H9 (cell line): Measurements from ENCODE around the gene FNDC3B. TPM values are rescaled to one million over a fixed set of nuclear protein-coding genes. Genes with fewer than 3 reads are reported as not detected.
"Not testable (repeated sequence)": the region's sequence is repeated elsewhere in the genome, so short reads cannot be mapped to it uniquely, and the experiment has no call there.

Source experiments
- DNase-seq: peaks from one replicate; pipeline ENCODE4 v3.0.0-alpha.2; 2017
- H2AFZ ChIP-seq: one replicate; pipeline ENCODE4 v1.6.1; 2013; ENCODE audit warnings: mild to moderate bottlenecking, low read length, control low read depth, moderate library complexity
- H2AK5ac ChIP-seq: 2 replicates; pipeline ENCODE4 v1.6.1; 2013; ENCODE audit warnings: low read length, control low read depth, mixed read lengths; ENCODE audit not compliant: insufficient read length
- H2BK120ac ChIP-seq: one replicate; pipeline ENCODE4 v1.6.1; 2013; ENCODE audit warnings: low read depth, mild to moderate bottlenecking, low read length, control low read depth, inconsistent platforms; ENCODE audit not compliant: poor library complexity, severe bottlenecking
- H2BK12ac ChIP-seq: 2 replicates; pipeline ENCODE4 v1.6.1; 2013; ENCODE audit warnings: low read length, control low read depth, mixed read lengths, low read depth; ENCODE audit not compliant: insufficient read length
- H2BK15ac ChIP-seq: 2 replicates; pipeline ENCODE4 v1.6.1; 2013; ENCODE audit warnings: low read depth, low read length, control low read depth
- H2BK20ac ChIP-seq: one replicate; pipeline ENCODE4 v1.6.1; 2013; ENCODE audit warnings: low read depth, mild to moderate bottlenecking, low read length, control low read depth, inconsistent platforms; ENCODE audit not compliant: poor library complexity, severe bottlenecking
- H2BK5ac ChIP-seq: 2 replicates; pipeline ENCODE4 v1.6.1; 2013; ENCODE audit warnings: low read length, control low read depth, mixed read lengths; ENCODE audit not compliant: insufficient read length
- H3K14ac ChIP-seq: 2 replicates; pipeline ENCODE4 v1.6.1; 2013; ENCODE audit warnings: low read length, control low read depth; ENCODE audit not compliant: insufficient read depth
- H3K18ac ChIP-seq: 2 replicates; pipeline ENCODE4 v1.6.1; 2013; ENCODE audit warnings: low read depth, mild to moderate bottlenecking, mixed read lengths, low read length, control low read depth; ENCODE audit not compliant: insufficient read length
- H3K23ac ChIP-seq: 2 replicates; pipeline ENCODE4 v1.6.1; 2013; ENCODE audit warnings: low read length, control low read depth, mixed read lengths, low read depth; ENCODE audit not compliant: insufficient read length
- H3K23me2 ChIP-seq: 2 replicates; pipeline ENCODE4 v1.6.1; 2013; ENCODE audit warnings: low read depth, mild to moderate bottlenecking, mixed read lengths, low read length, control low read depth; ENCODE audit not compliant: insufficient read length, poor library complexity, severe bottlenecking
- H3K27ac ChIP-seq: 2 replicates; pipeline ENCODE4 v1.5.1; 2013; ENCODE audit warnings: low read length, control low read depth, mixed read lengths, low read depth; ENCODE audit not compliant: insufficient read length
- H3K27me3 ChIP-seq: 2 replicates; pipeline ENCODE4 v1.6.1; 2013; ENCODE audit warnings: low read length, control low read depth, inconsistent platforms; ENCODE audit not compliant: insufficient read depth
- H3K4ac ChIP-seq: 2 replicates; pipeline ENCODE4 v1.6.1; 2013; ENCODE audit warnings: low read depth, mild to moderate bottlenecking, control low read depth, inconsistent platforms, low read length, moderate library complexity
- H3K4me1 ChIP-seq: 2 replicates; pipeline ENCODE4 v1.6.1; 2013; ENCODE audit warnings: low read length, control low read depth, inconsistent platforms; ENCODE audit not compliant: insufficient read depth
- H3K4me2 ChIP-seq: 2 replicates; pipeline ENCODE4 v1.6.1; 2013; ENCODE audit warnings: low read length, control low read depth, mixed read lengths; ENCODE audit not compliant: insufficient read length, insufficient read depth
- H3K56ac ChIP-seq: 2 replicates; pipeline ENCODE4 v1.6.1; 2013; ENCODE audit warnings: low read depth, mild to moderate bottlenecking, mixed read lengths, low read length, control low read depth; ENCODE audit not compliant: insufficient read length
- H3K79me1 ChIP-seq: 2 replicates; pipeline ENCODE4 v1.6.1; 2013; ENCODE audit warnings: low read depth, mild to moderate bottlenecking, moderate library complexity, low read length, control low read depth, inconsistent platforms; ENCODE audit not compliant: insufficient read depth, poor library complexity, severe bottlenecking
- H3K79me2 ChIP-seq: 2 replicates; pipeline ENCODE4 v1.6.1; 2013; ENCODE audit warnings: low read length, control low read depth, inconsistent platforms; ENCODE audit not compliant: insufficient read depth
- H3K9ac ChIP-seq: 2 replicates; pipeline ENCODE4 v1.6.1; 2013; ENCODE audit warnings: low read length, control low read depth, mixed read lengths; ENCODE audit not compliant: insufficient read length; ENCODE audit errors: extremely low read depth
- H3K9me3 ChIP-seq: one replicate; pipeline ENCODE4 v1.6.1; 2013; ENCODE audit warnings: low read depth, low read length, inconsistent platforms; ENCODE audit not compliant: control insufficient read depth
- H3T11ph ChIP-seq: one replicate; pipeline ENCODE4 v1.6.1; 2013; ENCODE audit warnings: mild to moderate bottlenecking, low read length, control low read depth, inconsistent platforms
- H4K20me1 ChIP-seq: one replicate; pipeline ENCODE4 v1.6.1; 2013; ENCODE audit not compliant: control insufficient read depth, insufficient read length, insufficient read depth
- H4K5ac ChIP-seq: 2 replicates; pipeline ENCODE4 v1.6.1; 2013; ENCODE audit warnings: low read depth, mild to moderate bottlenecking, mixed read lengths, low read length, control low read depth; ENCODE audit not compliant: insufficient read length
- H4K8ac ChIP-seq: replicated peaks from 2 replicates; pipeline ENCODE4 v1.6.1; 2013; ENCODE audit warnings: low read length, control low read depth, mixed read lengths, low read depth; ENCODE audit not compliant: insufficient read length
- H4K91ac ChIP-seq: 2 replicates; pipeline ENCODE4 v1.6.1; 2013; ENCODE audit warnings: low read depth, mild to moderate bottlenecking, moderate library complexity, mixed read lengths, low read length, control low read depth; ENCODE audit not compliant: insufficient read length
- H3K27ac Mint-ChIP-seq, 3 experiments: 2 replicates in 2 of 3; 3 replicates in 1 of 3; pipeline ENCODE4 v1.8.0; 2020 to 2021; ENCODE audit warnings: mixed read lengths in 3 of 3, mild to moderate bottlenecking in 1 of 3, moderate library complexity in 1 of 3
- H3K27me3 Mint-ChIP-seq: 2 replicates; pipeline ENCODE4 v1.8.0; 2021; ENCODE audit warnings: low read depth, mild to moderate bottlenecking, moderate library complexity, mixed read lengths
- H3K36me3 Mint-ChIP-seq, 3 experiments: 2 replicates in 2 of 3; 3 replicates in 1 of 3; pipeline ENCODE4 v1.8.0; 2020 to 2021; ENCODE audit warnings: low read depth in 3 of 3, mixed read lengths in 3 of 3; ENCODE audit not compliant: insufficient read depth in 1 of 3
- H3K4me1 Mint-ChIP-seq, 2 experiments: 2 replicates each; pipeline ENCODE4 v1.8.0; 2020; ENCODE audit warnings: mixed read lengths in 2 of 2
- H3K4me3 Mint-ChIP-seq, 2 experiments: 2 replicates in 1 of 2; 3 replicates in 1 of 2; pipeline ENCODE4 v1.8.0; 2020 to 2021; ENCODE audit warnings: mild to moderate bottlenecking in 2 of 2, mixed read lengths in 2 of 2, moderate library complexity in 1 of 2
- H3K9me3 Mint-ChIP-seq, 2 experiments: 2 replicates in 1 of 2; 3 replicates in 1 of 2; pipeline ENCODE4 v1.8.0; 2020; ENCODE audit warnings: mild to moderate bottlenecking in 2 of 2, mixed read lengths in 2 of 2, moderate library complexity in 1 of 2
- WGBS: extraction: QIAGEN DNeasy Blood & Tissue Kit; methylation state at CpG from one replicate; pipeline ENCODE4 v1.1.7; 2013; ENCODE audit warnings: missing lambda C conversion rate, low lambda C conversion rate, mixed read lengths; ENCODE audit not compliant: insufficient read length; ENCODE audit errors: extremely low coverage; 5-methylcytosine and 5-hydroxymethylcytosine counted together
- total RNA-seq: library from RNA; stranded (reverse); gene quantifications from 2 replicates; pipeline ENCODE4 v1.2.1, GENCODE V29; 2021

FNDC3B gene
- total RNA-seq, 1 experiment from 2014 or later: 43.8 TPM

GRCh38 chr3:172001616-172002015 lies 37.8 kb upstream of the FNDC3B start:
- not testable (repeated sequence) for H3K4me1 ChIP-seq, H3K9me3 ChIP-seq, H3K23ac ChIP-seq, H3K23me2 ChIP-seq, H3K4me1 Mint-ChIP-seq, H3T11ph ChIP-seq, H3K18ac ChIP-seq, H4K8ac ChIP-seq, H3K4me2 ChIP-seq, DNase-seq, H4K5ac ChIP-seq, H3K79me1 ChIP-seq, H2AFZ ChIP-seq, H3K27me3 Mint-ChIP-seq, H3K27me3 ChIP-seq, H3K9me3 Mint-ChIP-seq, H3K4ac ChIP-seq, H2BK120ac ChIP-seq, H2BK5ac ChIP-seq, H3K14ac ChIP-seq, H2BK12ac ChIP-seq, H3K4me3 Mint-ChIP-seq, H3K56ac ChIP-seq, H3K27ac ChIP-seq, H4K91ac ChIP-seq, H3K27ac Mint-ChIP-seq, H2BK20ac ChIP-seq, H2BK15ac ChIP-seq, H3K79me2 ChIP-seq, H2AK5ac ChIP-seq, H4K20me1 ChIP-seq, H3K9ac ChIP-seq
- no CpG with 5 or more reads among the region's 1 CpG for WGBS
- peaks cover 1 to 15% (median 6%) of the 10 kb centered on the region in 3 experiments; a peak in 6 of 7 replicates for H3K36me3 Mint-ChIP-seq
